Thymus (tissue), 11 donors: ENCODE data around the gene LRP1-AS. TPM values are rescaled to one million over a fixed set of nuclear protein-coding genes. Genes with fewer than 3 reads are reported as not detected.
A peak's percentile ranks its signal among the peaks of the same experiment; 100 is the strongest.

Source experiments
- DNase-seq, 9 donors: peaks; one replicate each; pipeline ENCODE4 v3.0.0-alpha.2; 2013; ENCODE audit warnings: low spot score in 9 of 9, low read depth in 6 of 9, missing footprints in 1 of 9
- H3K27ac ChIP-seq, 2 donors: one replicate each; pipeline ENCODE4 v1.5.1; 2013; ENCODE audit warnings: control low read depth in 1 of 2, low read depth in 1 of 2, low read length in 1 of 2, mild to moderate bottlenecking in 1 of 2, moderate library complexity in 1 of 2
- H3K27me3 ChIP-seq, 2 donors: one replicate each; pipeline ENCODE4 v1.5.1; 2013; ENCODE audit warnings: low read length in 1 of 2; ENCODE audit not compliant: control insufficient read depth in 2 of 2, insufficient read depth in 1 of 2
- H3K36me3 ChIP-seq, 2 donors: one replicate each; pipeline ENCODE4 v1.5.1; 2013; ENCODE audit warnings: low read length in 1 of 2, mild to moderate bottlenecking in 1 of 2, moderate library complexity in 1 of 2; ENCODE audit not compliant: control insufficient read depth in 2 of 2, insufficient read depth in 2 of 2
- H3K4me1 ChIP-seq, 2 donors: one replicate each; pipeline ENCODE4 v1.5.1; 2013; ENCODE audit warnings: low read length in 2 of 2; ENCODE audit not compliant: control insufficient read depth in 2 of 2, insufficient read depth in 2 of 2
- H3K4me3 ChIP-seq, 2 donors: one replicate each; pipeline ENCODE4 v1.5.1; 2013; ENCODE audit warnings: low read length in 2 of 2, control low read depth in 1 of 2, mild to moderate bottlenecking in 1 of 2
- H3K9me3 ChIP-seq, 2 donors: one replicate each; pipeline ENCODE4 v1.5.1; 2013; ENCODE audit warnings: low read length in 1 of 2, mild to moderate bottlenecking in 1 of 2; ENCODE audit not compliant: control insufficient read depth in 2 of 2, insufficient read depth in 1 of 2
- WGBS: extraction: QIAGEN DNeasy Blood & Tissue Kit; methylation state at CpG from one replicate; pipeline ENCODE4 v1.1.7; 2013; 5-methylcytosine and 5-hydroxymethylcytosine counted together
- polyA plus RNA-seq: library from polyadenylated mRNA; stranded (reverse); fragments of 200-250 nt; gene quantifications from one replicate; pipeline ENCODE4 v1.2.3, GENCODE V29; 2013
- total RNA-seq: library from RNA; stranded (reverse); fragments of 120-200 nt; gene quantifications from one replicate; pipeline ENCODE4 v1.2.4, GENCODE V29; 2013
- donor health status: healthy.

Gene LRP1-AS
- total and polyA plus RNA-seq, 2 donors = not detected

GRCh38 chr12:57103856-57104255 is 43.6 kb downstream of the LRP1-AS start:
- H3K9me3 ChIP-seq = no peaks in the 10 kb centered on the region
- H3K36me3 ChIP-seq = peaks cover 72 to 75% of the 10 kb centered on the region in 2 donors
- no peaks in the 10 kb centered on the region for H3K27me3 ChIP-seq
- peaks cover 0 to 13% of the 10 kb centered on the region in 2 donors for H3K4me1 ChIP-seq
- no peak overlapping the region for H3K4me3 ChIP-seq
- H3K27ac ChIP-seq = no peak overlapping the region
- 97% methylated on average over 7 of the region's 7 CpGs for WGBS
- DNase-seq = no peak

- H3K27me3 ChIP-seq = no peaks in the 10 kb centered on the region
- no peak for DNase-seq
- H3K4me1 ChIP-seq = peaks cover 0 to 4% of the 10 kb centered on the region in 2 donors
- whole genome bisulfite sequencing = 81% methylated on average over 15 of the region's 15 CpGs
- peak overlapping the region in 1 of 2 donors; percentile 30 for H3K27ac ChIP-seq
- no peaks in the 10 kb centered on the region for H3K9me3 ChIP-seq
- peaks cover 64 to 78% of the 10 kb centered on the region in 2 donors for H3K36me3 ChIP-seq
- H3K4me3 ChIP-seq = no peak overlapping the region
Observed at GRCh38 chr12:57101892-57102695, 45.3 kb downstream of the LRP1-AS start.

GRCh38 chr12:57099766-57100165 is 47.7 kb downstream of the LRP1-AS start:
- Histone ChIP-seq H3K27ac (no peak overlapping the region), H3K4me1 (peaks cover 0 to 13% of the 10 kb centered on the region in 2 donors), H3K27me3 (no peaks in the 10 kb centered on the region), H3K4me3 (no peak overlapping the region), H3K36me3 (peaks cover 64 to 78% of the 10 kb centered on the region in 2 donors), H3K9me3 (no peaks in the 10 kb centered on the region)
- 96% methylated on average over 12 of the region's 12 CpGs for WGBS
- DNase-seq = no peak

GRCh38 chr12:57099047-57099714 is 48.2 kb downstream of the LRP1-AS start:
- Histone ChIP-seq H3K27ac (no peak overlapping the region), H3K36me3 (peaks cover 58 to 78% of the 10 kb centered on the region in 2 donors), H3K9me3 (no peaks in the 10 kb centered on the region), H3K27me3 (no peaks in the 10 kb centered on the region), H3K4me3 (no peak overlapping the region), H3K4me1 (peaks cover 0 to 19% of the 10 kb centered on the region in 2 donors)
- 94% methylated on average over 11 of the region's 11 CpGs for WGBS
- DNase-seq = no peak

- Histone ChIP-seq H3K4me1 (peaks cover 3 to 25% of the 10 kb centered on the region in 2 donors), H3K27ac (no peak overlapping the region)
- WGBS = 96% methylated on average over 1 of the region's 1 CpG
Observed at GRCh38 chr12:57098546-57098945, 48.9 kb downstream of the LRP1-AS start.

GRCh38 chr12:57097554-57097835 is 49.9 kb downstream of the LRP1-AS start:
- Histone ChIP-seq H3K9me3 (no peaks in the 10 kb centered on the region), H3K4me3 (no peak overlapping the region), H3K4me1 (peaks cover 5 to 32% of the 10 kb centered on the region in 2 donors), H3K36me3 (peaks cover 53 to 81% of the 10 kb centered on the region in 2 donors), H3K27me3 (no peaks in the 10 kb centered on the region), H3K27ac (no peak overlapping the region)
- no peak for DNase-seq
- 98% methylated on average over 8 of the region's 8 CpGs for WGBS

More at GRCh38 chr12:57098546-57098945, 48.9 kb downstream of the LRP1-AS start:
- Histone ChIP-seq H3K9me3 (no peaks in the 10 kb centered on the region), H3K27me3 (no peaks in the 10 kb centered on the region), H3K4me3 (no peak overlapping the region), H3K36me3 (peaks cover 52 to 76% of the 10 kb centered on the region in 2 donors)
- DNase-seq = no peak

GRCh38 chr12:57096748-57097553 is 50.5 kb downstream of the LRP1-AS start:
- DNase-seq = no peak
- Histone ChIP-seq H3K9me3 (no peaks in the 10 kb centered on the region), H3K36me3 (peaks cover 51 to 81% of the 10 kb centered on the region in 2 donors), H3K4me3 (no peak overlapping the region), H3K27me3 (no peaks in the 10 kb centered on the region), H3K4me1 (peaks cover 5 to 35% of the 10 kb centered on the region in 2 donors), H3K27ac (no peak overlapping the region)
- 97% methylated on average over 8 of the region's 8 CpGs for WGBS

- Histone ChIP-seq H3K4me3 (no peak overlapping the region), H3K36me3 (peaks cover 57 to 87% of the 10 kb centered on the region in 2 donors), H3K27ac (peak overlapping the region in 1 of 2 donors; percentile 29), H3K9me3 (no peaks in the 10 kb centered on the region), H3K27me3 (no peaks in the 10 kb centered on the region), H3K4me1 (peaks cover 5 to 42% of the 10 kb centered on the region in 2 donors)
- peak in 1 of 9 donors; percentile 35 for DNase-seq
- WGBS = 93% methylated on average over 6 of the region's 6 CpGs
Observed at GRCh38 chr12:57096099-57096572, 51.3 kb downstream of the LRP1-AS start.
